Prostate gland (tissue), 2 donors: ENCODE results near the gene CCDC183. TPM values are rescaled to one million over a fixed set of nuclear protein-coding genes. Genes with fewer than 3 reads are reported as not detected.

Experiments used
- DNase-seq: peaks from one replicate; pipeline ENCODE4 v3.0.0-alpha.2; 2019; ENCODE audit warnings: low spot score
- H3K27ac ChIP-seq, 2 donors: fragments of 200-600 bp; sonication (generic); 2 replicates each; pipeline ENCODE4 v1.5.1; 2017 to 2019
- H3K27me3 ChIP-seq: fragments of 200-600 bp; sonication (generic); replicated peaks from 2 replicates; pipeline ENCODE4 v1.5.1; 2019; ENCODE audit not compliant: insufficient read depth
- H3K36me3 ChIP-seq, 2 donors: fragments of 200-600 bp; sonication (generic); 1 replicate in 1 of 2; 2 replicates in 1 of 2; pipeline versions ENCODE4 v1.5.1 to v1.8.1; 2017 to 2019
- H3K4me1 ChIP-seq: fragments of 200-600 bp; sonication (generic); replicated peaks from 2 replicates; pipeline ENCODE4 v1.5.1; 2019
- H3K4me3 ChIP-seq, 2 donors: fragments of 200-600 bp; sonication (generic); 2 replicates each; pipeline ENCODE4 v1.5.1; 2017 to 2019
- H3K9me3 ChIP-seq: fragments of 200-600 bp; sonication (generic); 2 replicates; pipeline ENCODE4 v1.5.1; 2017
- CTCF ChIP-seq, 4 experiments: fragments of 200-600 bp in 2 of 4; fragments of 450-650 bp in 2 of 4; sonication (generic) in 2 of 4; IDR thresholded peaks; 1 replicate in 3 of 4; 2 replicates in 1 of 4; pipeline ENCODE4 v1.5.1; 2016 to 2019; ENCODE audit warnings: antibody characterized with exemption in 4 of 4, mild to moderate bottlenecking in 2 of 4, moderate library complexity in 2 of 4
- POLR2A ChIP-seq: fragments of 450-650 bp; IDR thresholded peaks from one replicate; pipeline ENCODE4 v1.6.1; 2016; ENCODE audit warnings: antibody characterized with exemption, mild to moderate bottlenecking
- POLR2AphosphoS5 ChIP-seq: sonication (generic); formaldehyde crosslinking; IDR thresholded peaks from one replicate; pipeline ENCODE4 v1.6.1; 2017; ENCODE audit warnings: antibody characterized with exemption
- WGBS: methylation state at CpG from one replicate; pipeline ENCODE4 v1.1.5; 2018; 5-methylcytosine and 5-hydroxymethylcytosine counted together
- intact Hi-C: fragments of 100-400 bp; cut with DNase I; formaldehyde crosslinking; loops from one replicate; pipeline ENCODE4 v1.14.2; 2022
- total RNA-seq, 2 donors: library from RNA; depleted of rRNA; stranded (reverse); fragments of >200 nt; gene quantifications; one replicate each; pipeline ENCODE4 v1.1.0, GENCODE V29; 2016

CCDC183 gene
- total RNA-seq, 2 donors from 2014 or later, result 9.5 to 45.0 TPM

GRCh38 chr9:136851941-136852663 lies 56.0 kb downstream of the CCDC183 start, which contains the start of gene MAMDC4:
MAMDC4 (plus strand) TSS chr9:136852346; CDS start chr9:136852417, 71 bp downstream.
- Histone ChIP-seq H3K27me3 (no peaks in the 10 kb centered on the region), H3K27ac (no peak within 1 kb of the TSS), H3K4me3 (no peak within 1 kb of the TSS), H3K4me1 (no peaks in the 10 kb centered on the region), H3K36me3 (no peaks in the 10 kb centered on the region), H3K9me3 (no peaks in the 10 kb centered on the region)
- 85% methylated on average over 22 of the region's 23 CpGs for WGBS
- intact Hi-C loops, result no loop called here
- DNase-seq, result no peak
- TF ChIP-seq POLR2A (no peak), POLR2AphosphoS5 (no peak), CTCF (IDR thresholded peaks at IDR 0.05) (no peak)

- no peak for DNase-seq
- Histone ChIP-seq H3K27ac (no peak overlapping the region), H3K4me1 (no peaks in the 10 kb centered on the region), H3K27me3 (no peaks in the 10 kb centered on the region), H3K4me3 (no peak overlapping the region), H3K36me3 (no peaks in the 10 kb centered on the region), H3K9me3 (no peaks in the 10 kb centered on the region)
- TF ChIP-seq POLR2A, result no peak
- TF ChIP-seq CTCF (IDR thresholded peaks at IDR 0.05), result no peak
- TF ChIP-seq POLR2AphosphoS5, result no peak
- intact Hi-C loops, result no loop called here
- 80% methylated on average over 27 of the region's 29 CpGs for WGBS
Measured at GRCh38 chr9:136852664-136853595, 56.8 kb downstream of the CCDC183 start.

GRCh38 chr9:136853596-136854112 lies 57.5 kb downstream of the CCDC183 start:
- intact Hi-C loops, result no loop called here
- no peaks in the 10 kb centered on the region for H3K9me3 ChIP-seq
- 87% methylated on average over 13 of the region's 18 CpGs for WGBS
- H3K27ac ChIP-seq, result no peak overlapping the region
- H3K27me3 ChIP-seq, result no peaks in the 10 kb centered on the region
- peaks cover 7% of the 10 kb centered on the region for H3K4me1 ChIP-seq
- no peak overlapping the region for H3K4me3 ChIP-seq
- H3K36me3 ChIP-seq, result no peaks in the 10 kb centered on the region
- no peak for TF ChIP-seq POLR2A
- TF ChIP-seq CTCF (IDR thresholded peaks at IDR 0.05), result no peak
- no peak for DNase-seq

- no peak for TF ChIP-seq POLR2AphosphoS5
- no peak for TF ChIP-seq POLR2A
- no peak for TF ChIP-seq CTCF (IDR thresholded peaks at IDR 0.05)
- Histone ChIP-seq H3K4me1 (peaks cover 13% of the 10 kb centered on the region), H3K36me3 (no peaks in the 10 kb centered on the region), H3K27ac (no peak overlapping the region), H3K4me3 (no peak overlapping the region), H3K9me3 (no peaks in the 10 kb centered on the region), H3K27me3 (no peaks in the 10 kb centered on the region)
- WGBS, result 78% methylated on average over 25 of the region's 30 CpGs
- intact Hi-C loops, result no loop called here
- no peak for DNase-seq
Measured at GRCh38 chr9:136854113-136854841, 58.1 kb downstream of the CCDC183 start.
